GM12878 (cell line): Measurements from ENCODE around the gene AP1B1. TPM values are rescaled to one million over a fixed set of nuclear protein-coding genes. Genes with fewer than 3 reads are reported as not detected.

Experiments
- ATAC-seq: fragments of 200-7000 bp; cut with Tn5 transposase; 3 replicates; pipeline ENCODE4 v1.9.1; 2020; ENCODE audit warnings: mild to moderate bottlenecking, moderate library complexity
- BruUV-seq: library from RNA; stranded (reverse); fragments of 400-500 nt; replicated peaks from 2 replicates; lab custom pipeline; 2021; lab: Mats Ljungman, UMichigan
- CTCF ChIA-PET: fragments of 300-600 bp; sonication (Branson Sonifier 250); formaldehyde crosslinking; extraction: SDS; loops from one replicate; lab custom pipeline; 2021; ENCODE audit warnings: inconsistent platforms; lab: Yijun Ruan, JAX
- POLR2A ChIA-PET: fragments of 350-600 bp; formaldehyde crosslinking; extraction: SDS; loops from one replicate; lab custom pipeline; 2021; ENCODE audit warnings: inconsistent platforms; lab: Charles Lee
- RAD21 ChIA-PET: fragments of 300-600 bp; sonication (Branson Sonifier 250); formaldehyde crosslinking; loops from one replicate; lab custom pipeline; 2023; ENCODE audit warnings: antibody characterized with exemption; ENCODE audit not compliant: unreplicated experiment; lab: Charles Lee
- SMC1A ChIA-PET: fragments of 300-600 bp; sonication (Branson Sonifier 250); formaldehyde crosslinking; loops from one replicate; lab custom pipeline; 2023; ENCODE audit not compliant: unreplicated experiment, uncharacterized antibody; lab: Charles Lee
- DNase-seq: peaks from one replicate; pipeline ENCODE4 v3.0.0-alpha.2; 2011; ENCODE audit warnings: low read depth, low spot score
- FAIRE-seq: peaks from 3 replicates; lab custom pipeline; 2011; peaks lifted over from hg19 to GRCh38; lab: Jason Lieb, UNC
- H2AFZ ChIP-seq: 2 replicates; pipeline ENCODE4 v1.6.0; 2011; ENCODE audit warnings: low read depth, low read length, control low read depth; ENCODE audit not compliant: control insufficient read depth
- H3K27ac ChIP-seq: 2 replicates; pipeline ENCODE4 v1.5.1; 2011; ENCODE audit warnings: control low read depth; ENCODE audit not compliant: control insufficient read depth, insufficient read depth
- H3K27me3 ChIP-seq, 2 experiments: replicated peaks in 1 of 2; 2 replicates each; pipeline versions ENCODE4 v1.6.0 to v1.6.1; 2011; ENCODE audit warnings: low read length in 1 of 2; ENCODE audit not compliant: control insufficient read depth in 2 of 2, insufficient read depth in 2 of 2
- H3K36me3 ChIP-seq, 2 experiments: 2 replicates each; pipeline ENCODE4 v1.5.1; 2011; ENCODE audit warnings: low read length in 1 of 2; ENCODE audit not compliant: control insufficient read depth in 2 of 2, insufficient read depth in 2 of 2
- H3K4me1 ChIP-seq: 2 replicates; pipeline ENCODE4 v1.6.1; 2011; ENCODE audit warnings: mild to moderate bottlenecking, low read length, moderate library complexity, mixed read lengths; ENCODE audit not compliant: control insufficient read depth, insufficient read depth
- H3K4me2 ChIP-seq: 2 replicates; pipeline ENCODE4 v1.6.0; 2011; ENCODE audit warnings: control low read depth; ENCODE audit not compliant: control insufficient read depth, insufficient read depth
- H3K4me3 ChIP-seq: fragments of 200-600 bp; sonication (generic); 2 replicates; pipeline ENCODE4 v1.5.1; 2016
- H3K79me2 ChIP-seq: 2 replicates; pipeline ENCODE4 v1.6.0; 2011; ENCODE audit warnings: low read length; ENCODE audit not compliant: control insufficient read depth, insufficient read depth
- H3K9ac ChIP-seq: 2 replicates; pipeline ENCODE4 v1.8.0; 2011; ENCODE audit warnings: low read length, control low read depth, mixed read lengths; ENCODE audit not compliant: control insufficient read depth, insufficient read depth
- H3K9me3 ChIP-seq: replicated peaks from 3 replicates; pipeline ENCODE4 v1.5.1; 2011; ENCODE audit warnings: mild to moderate bottlenecking, low read length; ENCODE audit not compliant: control insufficient read depth, insufficient read depth
- H4K20me1 ChIP-seq: 2 replicates; pipeline ENCODE4 v1.6.0; 2011; ENCODE audit not compliant: control insufficient read depth, insufficient read depth
- ATF7 ChIP-seq: fragments of 450-650 bp; IDR thresholded peaks from 2 replicates; pipeline ENCODE4 v1.6.1; 2016; ENCODE audit warnings: low read depth, mild to moderate bottlenecking
- BCL11A ChIP-seq: IDR thresholded peaks from 2 replicates; pipeline ENCODE4 v1.6.1; 2011; ENCODE audit warnings: low read depth, low read length
- FOXK2 ChIP-seq: fragments of 450-650 bp; IDR thresholded peaks from 2 replicates; pipeline ENCODE4 v1.6.1; 2017; ENCODE audit warnings: mild to moderate bottlenecking, moderate library complexity
- HCFC1 ChIP-seq: fragments of 150-350 bp; IDR thresholded peaks from 2 replicates; pipeline ENCODE4 v1.6.1; 2014; ENCODE audit warnings: low read length
- KLF5 ChIP-seq: fragments of 450-650 bp; IDR thresholded peaks from 2 replicates; pipeline ENCODE4 v1.6.1; 2014; ENCODE audit warnings: mild to moderate bottlenecking; ENCODE audit not compliant: partially characterized antibody
- MTA3 ChIP-seq: IDR thresholded peaks from 2 replicates; pipeline ENCODE4 v1.6.1; 2012; ENCODE audit warnings: low read length, inconsistent platforms, borderline replicate concordance
- NR2F1 ChIP-seq: fragments of 450-650 bp; conservative IDR thresholded peaks from 2 replicates; pipeline ENCODE4 v1.6.1; 2017; ENCODE audit warnings: mild to moderate bottlenecking
- SMAD5 ChIP-seq: IDR thresholded peaks from 2 replicates; pipeline ENCODE4 v1.6.1; 2016; ENCODE audit warnings: antibody characterized with exemption, low read depth
- STAT1 ChIP-seq: fragments of 450-650 bp; conservative IDR thresholded peaks from 2 replicates; pipeline ENCODE4 v1.6.1; 2014; ENCODE audit warnings: antibody characterized with exemption, mild to moderate bottlenecking
- SUZ12 ChIP-seq: fragments of 200-600 bp; sonication (generic); IDR thresholded peaks from one replicate; pipeline ENCODE4 v1.6.1; 2018; ENCODE audit warnings: antibody characterized with exemption, mild to moderate bottlenecking; ENCODE audit not compliant: unreplicated experiment
- WGBS: methylation state at CpG from one replicate; pipeline ENCODE4 v1.1.6; 2016; ENCODE audit warnings: low lambda C conversion rate; ENCODE audit not compliant: insufficient replicate concordance, insufficient coverage; ENCODE audit errors: missing lambda C conversion rate; 5-methylcytosine and 5-hydroxymethylcytosine counted together
- in situ Hi-C: fragments of 300-500 bp; cut with MboI; formaldehyde crosslinking; loops from 9 replicates; pipeline ENCODE4 v1.14.3; 2018; ENCODE audit warnings: mixed read lengths
- intact Hi-C: fragments of 100-400 bp; cut with micrococcal nuclease; formaldehyde crosslinking; loops from one replicate; pipeline ENCODE4 v1.14.2; 2022; ENCODE audit not compliant: unreplicated experiment
- polyA plus RNA-seq, 11 experiments: library from polyadenylated mRNA; depleted of rRNA in 4 of 11; unstranded in 6 of 11; stranded (reverse) in 5 of 11; fragments of >200 nt; fragmentation: Nextera tagmentation in 4 of 11; fragmentation: Illumina TruSeq in 1 of 11; extraction: Ambion mirVana in 4 of 11; extraction: Trizol in 1 of 11; gene quantifications; 1 replicate in 1 of 11; 2 replicates in 10 of 11; pipeline versions ENCODE4 v1.2.1 to v1.2.3, GENCODE V29; 2011 to 2016; ENCODE audit warnings: inconsistent platforms in 2 of 11, missing spikeins in 2 of 11, low read depth in 1 of 11
- total RNA-seq, 4 experiments: library from RNA; depleted of rRNA in 3 of 4; stranded (reverse); fragments of >200 nt in 3 of 4; fragmentation: Illumina TruSeq in 1 of 4; extraction: Trizol in 1 of 4; gene quantifications; 2 replicates each; pipeline versions ENCODE4 v1.2.1 to v1.2.3, GENCODE V29; 2013 to 2021
- TF ChIP-seq, protein P1 (sequence below): fragments of 450-650 bp; IDR thresholded peaks from 2 replicates; pipeline ENCODE4 v1.6.1; 2018; ENCODE audit warnings: mild to moderate bottlenecking, low read depth, moderate library complexity; ENCODE audit not compliant: partially characterized antibody
- TF ChIP-seq, protein P2 (sequence below): IDR thresholded peaks from 2 replicates; pipeline ENCODE4 v1.6.1; 2011; ENCODE audit warnings: low read depth, mild to moderate bottlenecking, low read length, moderate library complexity, borderline replicate concordance; ENCODE audit errors: extremely low read depth

AP1B1 gene
- total and polyA plus RNA-seq, 10 of the 15 experiments (the other 5 are each of a cell fraction or from before 2014, with no cell fraction given): 2.1 to 98.6 (median 57.8) TPM

DNA sequence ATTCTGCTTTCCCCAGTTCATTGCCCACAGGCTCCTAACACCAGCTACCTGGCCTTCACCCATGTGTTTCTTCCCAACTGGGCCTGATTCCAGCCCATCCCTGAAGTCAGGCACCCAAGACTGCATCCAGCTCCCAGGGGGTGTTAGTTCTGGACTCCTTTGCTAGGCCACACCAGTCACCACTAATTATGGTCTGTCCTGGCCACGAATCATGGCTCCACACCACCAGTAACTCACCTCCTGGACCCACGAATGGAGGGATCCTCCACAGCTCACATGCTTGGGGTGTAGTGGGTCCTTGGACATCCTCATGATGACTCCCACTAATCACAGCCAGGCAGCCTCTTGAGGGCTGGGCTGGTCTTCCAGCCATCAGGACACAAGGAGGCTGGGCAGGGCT, 69.3 kb downstream of the AP1B1 start:
- in situ Hi-C loops: no loop called here
- H3K27ac ChIP-seq: no peak overlapping the region
- RAD21 ChIA-PET: no interaction called here
- no TSS peak for BruUV-seq
- TF ChIP-seq, protein P1, sequence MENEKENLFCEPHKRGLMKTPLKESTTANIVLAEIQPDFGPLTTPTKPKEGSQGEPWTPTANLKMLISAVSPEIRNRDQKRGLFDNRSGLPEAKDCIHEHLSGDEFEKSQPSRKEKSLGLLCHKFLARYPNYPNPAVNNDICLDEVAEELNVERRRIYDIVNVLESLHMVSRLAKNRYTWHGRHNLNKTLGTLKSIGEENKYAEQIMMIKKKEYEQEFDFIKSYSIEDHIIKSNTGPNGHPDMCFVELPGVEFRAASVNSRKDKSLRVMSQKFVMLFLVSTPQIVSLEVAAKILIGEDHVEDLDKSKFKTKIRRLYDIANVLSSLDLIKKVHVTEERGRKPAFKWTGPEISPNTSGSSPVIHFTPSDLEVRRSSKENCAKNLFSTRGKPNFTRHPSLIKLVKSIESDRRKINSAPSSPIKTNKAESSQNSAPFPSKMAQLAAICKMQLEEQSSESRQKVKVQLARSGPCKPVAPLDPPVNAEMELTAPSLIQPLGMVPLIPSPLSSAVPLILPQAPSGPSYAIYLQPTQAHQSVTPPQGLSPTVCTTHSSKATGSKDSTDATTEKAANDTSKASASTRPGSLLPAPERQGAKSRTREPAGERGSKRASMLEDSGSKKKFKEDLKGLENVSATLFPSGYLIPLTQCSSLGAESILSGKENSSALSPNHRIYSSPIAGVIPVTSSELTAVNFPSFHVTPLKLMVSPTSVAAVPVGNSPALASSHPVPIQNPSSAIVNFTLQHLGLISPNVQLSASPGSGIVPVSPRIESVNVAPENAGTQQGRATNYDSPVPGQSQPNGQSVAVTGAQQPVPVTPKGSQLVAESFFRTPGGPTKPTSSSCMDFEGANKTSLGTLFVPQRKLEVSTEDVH: no peak
- TF ChIP-seq KLF5 (no peak), FOXK2 (no peak), MTA3 (no peak), SMAD5 (no peak), BCL11A (no peak), HCFC1 (no peak), SUZ12 (no peak), STAT1 (no peak), NR2F1 (no peak), ATF7 (no peak)
- TF ChIP-seq, protein P2, sequence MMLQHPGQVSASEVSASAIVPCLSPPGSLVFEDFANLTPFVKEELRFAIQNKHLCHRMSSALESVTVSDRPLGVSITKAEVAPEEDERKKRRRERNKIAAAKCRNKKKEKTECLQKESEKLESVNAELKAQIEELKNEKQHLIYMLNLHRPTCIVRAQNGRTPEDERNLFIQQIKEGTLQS: no peak
- POLR2A ChIA-PET: no interaction called here
- H4K20me1 ChIP-seq: no peaks in the 10 kb centered on the region
- no peak for DNase-seq
- H2AFZ ChIP-seq: no peak overlapping the region
- peaks cover 5% of the 10 kb centered on the region in 2 experiments; a peak in 3 of 4 replicates for H3K27me3 ChIP-seq
- no peak for FAIRE-seq
- intact Hi-C loops: no loop called here
- H3K79me2 ChIP-seq: no peaks in the 10 kb centered on the region
- no peak overlapping the region for H3K9ac ChIP-seq
- CTCF ChIA-PET: no interaction called here
- SMC1A ChIA-PET: no interaction called here
- H3K4me2 ChIP-seq: no peak overlapping the region
- no peaks in the 10 kb centered on the region for H3K4me1 ChIP-seq
- no peaks in the 10 kb centered on the region for H3K9me3 ChIP-seq
- H3K36me3 ChIP-seq: no peaks in the 10 kb centered on the region
- ATAC-seq: no peak
- no peak overlapping the region for H3K4me3 ChIP-seq
- 0% methylated on average over 2 of the region's 2 CpGs for WGBS
